GM12878 (cell line): ENCODE results near the gene MOB2. TPM values are rescaled to one million over a fixed set of nuclear protein-coding genes. Genes with fewer than 3 reads are reported as not detected.

ENCODE experiments used
- ATAC-seq: fragments of 200-7000 bp; cut with Tn5 transposase; 3 replicates; pipeline ENCODE4 v1.9.1; 2020; ENCODE audit warnings: mild to moderate bottlenecking, moderate library complexity
- BruUV-seq: library from RNA; stranded (reverse); fragments of 400-500 nt; replicated peaks from 2 replicates; lab custom pipeline; 2021; lab: Mats Ljungman, UMichigan
- CTCF ChIA-PET: fragments of 300-600 bp; sonication (Branson Sonifier 250); formaldehyde crosslinking; extraction: SDS; loops from one replicate; lab custom pipeline; 2021; ENCODE audit warnings: inconsistent platforms; lab: Yijun Ruan, JAX
- POLR2A ChIA-PET: fragments of 350-600 bp; formaldehyde crosslinking; extraction: SDS; loops from one replicate; lab custom pipeline; 2021; ENCODE audit warnings: inconsistent platforms; lab: Charles Lee
- RAD21 ChIA-PET: fragments of 300-600 bp; sonication (Branson Sonifier 250); formaldehyde crosslinking; loops from one replicate; lab custom pipeline; 2023; ENCODE audit warnings: antibody characterized with exemption; ENCODE audit not compliant: unreplicated experiment; lab: Charles Lee
- SMC1A ChIA-PET: fragments of 300-600 bp; sonication (Branson Sonifier 250); formaldehyde crosslinking; loops from one replicate; lab custom pipeline; 2023; ENCODE audit not compliant: unreplicated experiment, uncharacterized antibody; lab: Charles Lee
- DNase-seq: peaks from one replicate; pipeline ENCODE4 v3.0.0-alpha.2; 2011; ENCODE audit warnings: low read depth, low spot score
- FAIRE-seq: peaks from 3 replicates; lab custom pipeline; 2011; peaks lifted over from hg19 to GRCh38; lab: Jason Lieb, UNC
- H2AFZ ChIP-seq: 2 replicates; pipeline ENCODE4 v1.6.0; 2011; ENCODE audit warnings: low read depth, low read length, control low read depth; ENCODE audit not compliant: control insufficient read depth
- H3K27ac ChIP-seq: 2 replicates; pipeline ENCODE4 v1.5.1; 2011; ENCODE audit warnings: control low read depth; ENCODE audit not compliant: control insufficient read depth, insufficient read depth
- H3K27me3 ChIP-seq, 2 experiments: replicated peaks in 1 of 2; 2 replicates each; pipeline versions ENCODE4 v1.6.0 to v1.6.1; 2011; ENCODE audit warnings: low read length in 1 of 2; ENCODE audit not compliant: control insufficient read depth in 2 of 2, insufficient read depth in 2 of 2
- H3K36me3 ChIP-seq, 2 experiments: 2 replicates each; pipeline ENCODE4 v1.5.1; 2011; ENCODE audit warnings: low read length in 1 of 2; ENCODE audit not compliant: control insufficient read depth in 2 of 2, insufficient read depth in 2 of 2
- H3K4me1 ChIP-seq: 2 replicates; pipeline ENCODE4 v1.6.1; 2011; ENCODE audit warnings: mild to moderate bottlenecking, low read length, moderate library complexity, mixed read lengths; ENCODE audit not compliant: control insufficient read depth, insufficient read depth
- H3K4me2 ChIP-seq: 2 replicates; pipeline ENCODE4 v1.6.0; 2011; ENCODE audit warnings: control low read depth; ENCODE audit not compliant: control insufficient read depth, insufficient read depth
- H3K4me3 ChIP-seq: fragments of 200-600 bp; sonication (generic); 2 replicates; pipeline ENCODE4 v1.5.1; 2016
- H3K79me2 ChIP-seq: 2 replicates; pipeline ENCODE4 v1.6.0; 2011; ENCODE audit warnings: low read length; ENCODE audit not compliant: control insufficient read depth, insufficient read depth
- H3K9ac ChIP-seq: 2 replicates; pipeline ENCODE4 v1.8.0; 2011; ENCODE audit warnings: low read length, control low read depth, mixed read lengths; ENCODE audit not compliant: control insufficient read depth, insufficient read depth
- H3K9me3 ChIP-seq: replicated peaks from 3 replicates; pipeline ENCODE4 v1.5.1; 2011; ENCODE audit warnings: mild to moderate bottlenecking, low read length; ENCODE audit not compliant: control insufficient read depth, insufficient read depth
- H4K20me1 ChIP-seq: 2 replicates; pipeline ENCODE4 v1.6.0; 2011; ENCODE audit not compliant: control insufficient read depth, insufficient read depth
- ATF2 ChIP-seq: IDR thresholded peaks from 2 replicates; pipeline ENCODE4 v1.6.1; 2012; ENCODE audit warnings: low read length, inconsistent platforms
- CBX5 ChIP-seq: sonication (generic); IDR thresholded peaks from 2 replicates; pipeline ENCODE4 v1.6.1; 2016; ENCODE audit warnings: low read depth, moderate library complexity, mild to moderate bottlenecking, inconsistent platforms
- E2F4 ChIP-seq: IDR thresholded peaks from 2 replicates; pipeline ENCODE4 v1.6.1; 2012; ENCODE audit warnings: low read depth, low read length, improper control_type of control experiment
- IKZF1 ChIP-seq: fragments of 450-650 bp; conservative IDR thresholded peaks from 2 replicates; pipeline ENCODE4 v1.6.1; 2017; ENCODE audit warnings: antibody characterized with exemption, mild to moderate bottlenecking
- LARP7 ChIP-seq: fragments of 450-650 bp; IDR thresholded peaks from 2 replicates; pipeline ENCODE4 v1.6.1; 2017; ENCODE audit warnings: mild to moderate bottlenecking
- NR2F1 ChIP-seq: fragments of 450-650 bp; conservative IDR thresholded peaks from 2 replicates; pipeline ENCODE4 v1.6.1; 2017; ENCODE audit warnings: mild to moderate bottlenecking
- SKIL ChIP-seq: fragments of 450-650 bp; IDR thresholded peaks from 2 replicates; pipeline ENCODE4 v1.6.1; 2017; ENCODE audit warnings: mild to moderate bottlenecking, low read depth, inconsistent platforms; ENCODE audit not compliant: poor library complexity, severe bottlenecking
- WGBS: methylation state at CpG from one replicate; pipeline ENCODE4 v1.1.6; 2016; ENCODE audit warnings: low lambda C conversion rate; ENCODE audit not compliant: insufficient replicate concordance, insufficient coverage; ENCODE audit errors: missing lambda C conversion rate; 5-methylcytosine and 5-hydroxymethylcytosine counted together
- in situ Hi-C: fragments of 300-500 bp; cut with MboI; formaldehyde crosslinking; loops from 9 replicates; pipeline ENCODE4 v1.14.3; 2018; ENCODE audit warnings: mixed read lengths
- intact Hi-C: fragments of 100-400 bp; cut with micrococcal nuclease; formaldehyde crosslinking; loops from one replicate; pipeline ENCODE4 v1.14.2; 2022; ENCODE audit not compliant: unreplicated experiment
- polyA plus RNA-seq, 11 experiments: library from polyadenylated mRNA; depleted of rRNA in 4 of 11; unstranded in 6 of 11; stranded (reverse) in 5 of 11; fragments of >200 nt; fragmentation: Nextera tagmentation in 4 of 11; fragmentation: Illumina TruSeq in 1 of 11; extraction: Ambion mirVana in 4 of 11; extraction: Trizol in 1 of 11; gene quantifications; 1 replicate in 1 of 11; 2 replicates in 10 of 11; pipeline versions ENCODE4 v1.2.1 to v1.2.3, GENCODE V29; 2011 to 2016; ENCODE audit warnings: inconsistent platforms in 2 of 11, missing spikeins in 2 of 11, low read depth in 1 of 11
- total RNA-seq, 4 experiments: library from RNA; depleted of rRNA in 3 of 4; stranded (reverse); fragments of >200 nt in 3 of 4; fragmentation: Illumina TruSeq in 1 of 4; extraction: Trizol in 1 of 4; gene quantifications; 2 replicates each; pipeline versions ENCODE4 v1.2.1 to v1.2.3, GENCODE V29; 2013 to 2021

The MOB2 gene
- total and polyA plus RNA-seq, 10 of the 15 experiments (the other 5 are each of a cell fraction or from before 2014, with no cell fraction given), result 0.10 to 34.6 (median 15.5) TPM

GRCh38 chr11:1428762-1429316, 57.7 kb downstream of the MOB2 start:
- no peaks in the 10 kb centered on the region for H4K20me1 ChIP-seq

GRCh38 chr11:1425439-1425838, 61.1 kb downstream of the MOB2 start:
- no peak for FAIRE-seq
- BruUV-seq, result no TSS peak
- no peak overlapping the region for H3K4me2 ChIP-seq
- no peaks in the 10 kb centered on the region for H3K27me3 ChIP-seq
- no peak for DNase-seq
- CTCF ChIA-PET, result interaction anchor here (0.5 kb wide), 1 partner anchor 104 kb away, joined by 3 read pairs; no protein-coding TSS in a partner anchor
- H2AFZ ChIP-seq, result no peak overlapping the region
- H3K4me3 ChIP-seq, result no peak overlapping the region
- no peaks in the 10 kb centered on the region; the same call in 2 of the 3 replicates for H3K9me3 ChIP-seq
- no peaks in the 10 kb centered on the region for H3K4me1 ChIP-seq
- intact Hi-C loops (no loop called here), in situ Hi-C loops (no loop called here)
- H3K36me3 ChIP-seq, result no peaks in the 10 kb centered on the region
- no peaks in the 10 kb centered on the region for H3K79me2 ChIP-seq
- H3K9ac ChIP-seq, result no peak overlapping the region
- RAD21 ChIA-PET, result no interaction called here
- SMC1A ChIA-PET, result no interaction called here
- H4K20me1 ChIP-seq, result no peaks in the 10 kb centered on the region
- POLR2A ChIA-PET, result no interaction called here
- H3K27ac ChIP-seq, result no peak overlapping the region
- 20% methylated on average over 13 of the region's 17 CpGs for WGBS
- no peak for ATAC-seq
- TF ChIP-seq IKZF1 (no peak), CBX5 (no peak), LARP7 (no peak), SKIL (no peak), ATF2 (no peak)

More at GRCh38 chr11:1428762-1429316, 57.7 kb downstream of the MOB2 start:
- no peaks in the 10 kb centered on the region for H3K4me1 ChIP-seq
- ChIA-PET RAD21 (no interaction called here), CTCF (no interaction called here), POLR2A (no interaction called here), SMC1A (no interaction called here)
- no peaks in the 10 kb centered on the region; the same call in 2 of the 3 replicates for H3K9me3 ChIP-seq
- in situ Hi-C loops (no loop called here), intact Hi-C loops (no loop called here)
- H3K27me3 ChIP-seq, result no peaks in the 10 kb centered on the region
- no peak overlapping the region for H3K27ac ChIP-seq
- no peak overlapping the region for H3K4me3 ChIP-seq
- H3K79me2 ChIP-seq, result no peaks in the 10 kb centered on the region
- no peaks in the 10 kb centered on the region for H3K36me3 ChIP-seq
- no peak for DNase-seq
- H2AFZ ChIP-seq, result no peak overlapping the region
- no TSS peak for BruUV-seq
- TF ChIP-seq NR2F1 (no peak), E2F4 (no peak)
- no peak overlapping the region for H3K4me2 ChIP-seq
- WGBS, result 57% methylated on average over 18 of the region's 22 CpGs
- no peak overlapping the region for H3K9ac ChIP-seq
- no peak for ATAC-seq
- no peak for FAIRE-seq
